ENCODE measurements around the gene PINLYP. TPM values are rescaled to one million over a fixed set of nuclear protein-coding genes. Genes with fewer than 3 reads are reported as not detected.

Gene PINLYP
- total and polyA plus RNA-seq, 2 donors (not counting 3 experiments of a cell fraction or from before 2014, with no cell fraction given): 5.5 TPM

Other genes with a start within 250 kb of the PINLYP start
- 0.18 TPM in 1 of 2 replicates, not detected in the other for gene CD177, start 222.1 kb upstream of the PINLYP start, total RNA-seq
- not detected in 2 replicates for gene CD177, start 222.1 kb upstream of the PINLYP start, polyA plus RNA-seq
- not detected in 2 replicates for gene TEX101, start 160.9 kb upstream of the PINLYP start, total RNA-seq
- not detected in 2 replicates for gene TEX101, start 160.9 kb upstream of the PINLYP start, polyA plus RNA-seq
- gene LYPD3, start 110.2 kb upstream of the PINLYP start, total RNA-seq: not detected in 2 replicates
- 0.37 and 0.52 TPM in 2 replicates for gene LYPD3, start 110.2 kb upstream of the PINLYP start, polyA plus RNA-seq
- 10.1 and 12.0 TPM in 2 replicates for gene PHLDB3, start 71.1 kb upstream of the PINLYP start, total RNA-seq
- gene PHLDB3, start 71.1 kb upstream of the PINLYP start, polyA plus RNA-seq: 5.5 and 5.6 TPM in 2 replicates
- gene ETHE1, start 48.6 kb upstream of the PINLYP start, total RNA-seq: 29.4 and 34.5 TPM in 2 replicates
- gene ETHE1, start 48.6 kb upstream of the PINLYP start, polyA plus RNA-seq: 124 and 165 TPM in 2 replicates
- gene ZNF575, start 42.6 kb upstream of the PINLYP start, total RNA-seq: 1.4 and 3.0 TPM in 2 replicates
- gene ZNF575, start 42.6 kb upstream of the PINLYP start, polyA plus RNA-seq: 0.57 and 0.80 TPM in 2 replicates
- 37.3 and 39.3 TPM in 2 replicates for gene XRCC1, start 274 bp upstream of the PINLYP start, total RNA-seq
- gene XRCC1, start 274 bp upstream of the PINLYP start, polyA plus RNA-seq: 24.2 and 29.5 TPM in 2 replicates
- gene IRGQ, start 20.3 kb downstream of the PINLYP start, total RNA-seq: 33.2 and 34.1 TPM in 2 replicates
- gene IRGQ, start 20.3 kb downstream of the PINLYP start, polyA plus RNA-seq: 15.8 and 16.0 TPM in 2 replicates
- 19.5 and 20.3 TPM in 2 replicates for gene ZNF576, start 20.8 kb downstream of the PINLYP start, total RNA-seq
- 27.7 and 38.3 TPM in 2 replicates for gene ZNF576, start 20.8 kb downstream of the PINLYP start, polyA plus RNA-seq
- gene SRRM5, start 36.3 kb downstream of the PINLYP start, total RNA-seq: 0.27 and 0.32 TPM in 2 replicates
- 0.13 and 0.17 TPM in 2 replicates for gene SRRM5, start 36.3 kb downstream of the PINLYP start, polyA plus RNA-seq
- gene ZNF428, start 43.8 kb downstream of the PINLYP start, total RNA-seq: 51.8 and 56.2 TPM in 2 replicates
- gene ZNF428, start 43.8 kb downstream of the PINLYP start, polyA plus RNA-seq: 29.2 and 30.7 TPM in 2 replicates
- 6.7 and 7.5 TPM in 2 replicates for gene CADM4, start 64.0 kb downstream of the PINLYP start, total RNA-seq
- 5.0 and 7.7 TPM in 2 replicates for gene CADM4, start 64.0 kb downstream of the PINLYP start, polyA plus RNA-seq
- 62.9 and 82.0 TPM in 2 replicates for gene PLAUR, start 94.4 kb downstream of the PINLYP start, total RNA-seq
- gene PLAUR, start 94.4 kb downstream of the PINLYP start, polyA plus RNA-seq: 60.2 and 66.3 TPM in 2 replicates
- gene IRGC, start 140.3 kb downstream of the PINLYP start, total RNA-seq: not detected in 2 replicates
- gene IRGC, start 140.3 kb downstream of the PINLYP start, polyA plus RNA-seq: not detected in 2 replicates
- 45.0 and 53.3 TPM in 2 replicates for gene SMG9, start 179.2 kb downstream of the PINLYP start, total RNA-seq
- 25.5 and 26.4 TPM in 2 replicates for gene SMG9, start 179.2 kb downstream of the PINLYP start, polyA plus RNA-seq
- 0.35 TPM in 1 of 2 replicates, not detected in the other for gene KCNN4, start 205.2 kb downstream of the PINLYP start, total RNA-seq
- gene KCNN4, start 205.2 kb downstream of the PINLYP start, polyA plus RNA-seq: 0.27 and 0.29 TPM in 2 replicates
- gene LYPD5, start 226.6 kb downstream of the PINLYP start, total RNA-seq: not detected in 2 replicates
- gene LYPD5, start 226.6 kb downstream of the PINLYP start, polyA plus RNA-seq: 0.11 and 0.28 TPM in 2 replicates

Data from endothelial cell of umbilical vein (primary cell).